IgD-negative memory B cell (primary cell): ENCODE data around the gene CTIF. TPM values are rescaled to one million over a fixed set of nuclear protein-coding genes. Genes with fewer than 3 reads are reported as not detected.

Source experiments
- H3K27ac Mint-ChIP-seq, 3 donors: one replicate each; pipeline ENCODE4 v1.8.0; 2020 to 2022; ENCODE audit warnings: mild to moderate bottlenecking in 3 of 3, mixed read lengths in 3 of 3, moderate library complexity in 1 of 3
- H3K27me3 Mint-ChIP-seq: one replicate; pipeline ENCODE4 v1.8.0; 2021; ENCODE audit warnings: mixed read lengths
- H3K36me3 Mint-ChIP-seq: one replicate; pipeline ENCODE4 v1.8.0; 2020; ENCODE audit warnings: mild to moderate bottlenecking, mixed read lengths
- H3K4me1 Mint-ChIP-seq, 3 donors: one replicate each; pipeline ENCODE4 v1.8.0; 2020 to 2022; ENCODE audit warnings: mixed read lengths in 3 of 3, mild to moderate bottlenecking in 1 of 3
- H3K4me3 Mint-ChIP-seq, 4 donors: one replicate each; pipeline ENCODE4 v1.8.0; 2020 to 2022; ENCODE audit warnings: mild to moderate bottlenecking in 4 of 4, mixed read lengths in 4 of 4, moderate library complexity in 3 of 4
- H3K9me3 Mint-ChIP-seq, 3 donors: one replicate each; pipeline ENCODE4 v1.8.0; 2020 to 2021; ENCODE audit warnings: mixed read lengths in 3 of 3, mild to moderate bottlenecking in 1 of 3
- polyA plus RNA-seq: library from polyadenylated mRNA; unstranded; fragments of 300-500 nt; fragmentation: Illumina TruSeq; gene quantifications from one replicate; pipeline ENCODE4 v1.2.3, GENCODE V29; 2021

The CTIF gene
- polyA plus RNA-seq, 1 donor from 2014 or later, result not detected

- no peaks in the 10 kb centered on the region for H3K27me3 Mint-ChIP-seq
- peaks cover 0 to 3% (median 0%) of the 10 kb centered on the region in 3 donors for H3K9me3 Mint-ChIP-seq
- no peak overlapping the region for H3K4me3 Mint-ChIP-seq
- H3K36me3 Mint-ChIP-seq, result peaks cover 1% of the 10 kb centered on the region
- H3K4me1 Mint-ChIP-seq, result peaks cover 6 to 20% (median 12%) of the 10 kb centered on the region in 3 donors
- no peak overlapping the region for H3K27ac Mint-ChIP-seq
These were observed 304.8 kb downstream of the CTIF start for GRCh38 chr18:48843596-48843995.

DNA sequence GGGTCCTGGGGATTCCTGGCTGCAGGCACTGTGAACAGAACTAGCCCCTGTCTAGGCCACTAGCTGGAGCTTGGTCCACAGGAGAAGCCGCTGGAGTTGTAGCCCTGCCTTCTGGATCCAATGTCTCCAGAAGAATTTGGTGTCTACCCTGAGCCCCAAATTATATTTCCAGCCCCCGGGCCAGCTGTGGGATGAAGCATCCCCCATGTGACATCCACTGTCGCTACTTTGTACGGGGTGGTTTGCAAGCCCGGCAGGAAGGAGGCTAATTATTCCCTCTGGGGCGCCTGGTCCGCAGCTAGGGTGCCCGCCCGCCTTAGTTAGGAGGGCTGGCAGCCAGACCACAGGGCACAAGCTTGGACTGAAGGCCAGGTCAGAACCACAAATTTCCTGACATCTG lies 305.4 kb downstream of the CTIF start:
- Mint-ChIP-seq H3K36me3 (peaks cover 1% of the 10 kb centered on the region), H3K27ac (no peak overlapping the region), H3K4me3 (peak overlapping the region in 1 of 4 donors; percentile 33), H3K27me3 (no peaks in the 10 kb centered on the region), H3K9me3 (peaks cover 0 to 3% (median 0%) of the 10 kb centered on the region in 3 donors), H3K4me1 (peaks cover 6 to 14% (median 12%) of the 10 kb centered on the region in 3 donors)

DNA sequence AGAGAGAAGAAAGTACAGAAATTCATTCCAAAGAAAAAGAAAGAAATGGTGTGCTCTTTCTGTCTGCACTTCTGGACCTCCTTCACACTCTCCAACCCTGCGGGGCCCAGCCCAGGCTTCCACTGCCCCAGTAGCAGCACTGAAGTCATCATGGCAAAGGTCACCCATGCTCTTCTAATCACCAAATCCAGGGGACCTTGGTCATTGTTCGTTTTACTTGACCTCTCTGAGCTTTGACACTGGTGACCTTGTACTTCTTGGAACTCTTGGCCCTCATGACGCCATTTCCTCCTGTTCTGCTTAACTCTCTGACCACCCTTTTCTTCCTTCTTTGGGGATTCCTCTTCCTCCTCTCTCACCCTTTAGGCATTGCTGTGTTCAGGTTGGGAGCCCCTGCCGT lies 306.3 kb downstream of the CTIF start:
- Mint-ChIP-seq H3K4me1 (peaks cover 6 to 14% (median 12%) of the 10 kb centered on the region in 3 donors), H3K4me3 (no peak overlapping the region), H3K9me3 (peaks cover 0 to 3% (median 0%) of the 10 kb centered on the region in 3 donors), H3K36me3 (peaks cover 1% of the 10 kb centered on the region), H3K27me3 (no peaks in the 10 kb centered on the region), H3K27ac (no peak overlapping the region)

DNA sequence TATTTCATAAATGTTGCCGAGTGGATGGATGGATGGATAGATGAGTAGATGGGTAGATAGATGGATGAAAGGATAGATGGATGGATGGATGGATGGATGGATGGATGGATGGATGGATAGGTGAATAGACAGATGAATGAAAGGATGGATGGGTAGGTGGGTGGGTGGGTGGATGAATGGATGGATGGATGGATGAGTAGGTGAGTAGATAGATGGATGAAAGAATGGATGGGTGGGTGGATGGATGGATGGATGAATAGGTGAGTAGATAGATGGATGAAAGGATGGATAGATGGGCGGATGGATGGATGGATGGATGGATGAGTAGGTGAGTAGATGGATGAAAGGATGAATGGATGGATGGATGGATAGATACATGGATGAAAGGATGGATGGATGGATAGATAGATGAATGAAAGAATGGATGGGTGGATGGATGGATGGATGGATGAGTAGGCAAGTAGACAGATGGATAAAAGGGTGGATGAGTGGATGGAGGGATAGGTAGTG lies 307.6 kb downstream of the CTIF start:
- H3K4me3 Mint-ChIP-seq, result no peak overlapping the region
- no peaks in the 10 kb centered on the region for H3K27me3 Mint-ChIP-seq
- H3K27ac Mint-ChIP-seq, result peak overlapping the region in 1 of 3 donors; percentile 6
- peaks cover 1% of the 10 kb centered on the region for H3K36me3 Mint-ChIP-seq
- H3K4me1 Mint-ChIP-seq, result peaks cover 6 to 14% (median 12%) of the 10 kb centered on the region in 3 donors
- H3K9me3 Mint-ChIP-seq, result peaks cover 0 to 3% (median 0%) of the 10 kb centered on the region in 3 donors

DNA sequence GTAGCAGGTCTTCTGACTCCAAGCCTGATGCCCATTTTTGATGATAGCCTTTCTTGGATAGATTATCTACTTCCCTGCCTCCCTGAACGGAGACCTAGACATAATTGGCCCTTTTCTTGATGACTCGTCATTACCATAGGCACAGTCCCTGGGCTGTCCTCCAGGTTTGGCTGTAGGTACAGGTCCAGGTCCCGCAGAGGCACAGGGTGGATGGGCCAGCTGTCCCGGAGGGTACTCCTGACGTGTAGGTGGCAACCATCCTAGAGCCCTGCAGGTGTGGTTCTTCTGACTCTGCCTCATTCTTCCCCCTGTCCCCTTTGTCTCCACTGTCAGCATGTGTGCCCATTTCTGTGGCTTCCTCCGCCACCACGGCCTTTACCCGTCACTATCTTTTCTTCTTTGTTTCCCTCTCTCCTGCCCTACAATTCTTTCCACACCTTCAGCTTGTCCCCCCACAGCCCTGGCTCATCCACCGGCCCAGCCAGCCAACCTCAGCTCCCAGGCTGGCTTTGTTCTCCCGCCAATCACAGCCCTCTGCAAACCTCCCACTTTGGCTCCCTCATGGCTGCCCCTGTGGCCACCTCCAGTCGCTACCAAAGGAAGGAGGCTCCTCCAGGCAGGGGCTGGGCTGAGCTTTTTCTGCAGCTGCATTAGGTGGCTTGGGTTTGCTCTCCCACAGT lies 309.1 kb downstream of the CTIF start:
- Mint-ChIP-seq H3K9me3 (peaks cover 0 to 3% (median 0%) of the 10 kb centered on the region in 3 donors), H3K4me3 (no peak overlapping the region), H3K36me3 (peaks cover 1% of the 10 kb centered on the region), H3K4me1 (peaks cover 0 to 6% (median 4%) of the 10 kb centered on the region in 3 donors), H3K27ac (no peak overlapping the region), H3K27me3 (no peaks in the 10 kb centered on the region)

DNA sequence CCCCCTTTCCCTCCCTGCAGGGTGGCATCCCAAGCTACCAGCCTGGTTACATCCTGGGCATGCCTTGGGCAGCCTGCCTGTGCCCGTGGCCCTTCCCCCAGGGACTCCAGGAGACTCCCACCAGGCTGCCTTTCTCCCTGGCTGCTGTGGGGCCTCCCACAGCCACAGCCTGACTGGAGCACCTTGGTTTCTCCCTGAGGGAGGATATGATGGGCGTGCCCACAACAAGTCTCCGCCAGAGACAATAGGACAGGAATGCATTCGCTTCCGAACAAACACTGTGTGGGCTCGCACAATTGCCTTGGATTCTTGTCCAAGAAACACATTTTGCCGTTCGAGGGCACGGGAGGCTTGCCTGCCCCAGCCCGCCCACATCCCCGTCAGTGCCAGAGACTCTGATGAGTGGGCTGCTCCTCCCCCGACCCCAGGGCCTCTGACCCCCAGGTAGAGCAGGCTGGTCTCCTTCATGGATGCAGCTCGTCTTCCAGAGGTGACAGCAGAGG lies 309.9 kb downstream of the CTIF start:
- Mint-ChIP-seq H3K36me3 (peaks cover 1% of the 10 kb centered on the region), H3K4me1 (peaks cover 0 to 4% (median 3%) of the 10 kb centered on the region in 3 donors), H3K27me3 (no peaks in the 10 kb centered on the region), H3K4me3 (no peak overlapping the region), H3K27ac (no peak overlapping the region), H3K9me3 (peaks cover 0 to 3% (median 0%) of the 10 kb centered on the region in 3 donors)

DNA sequence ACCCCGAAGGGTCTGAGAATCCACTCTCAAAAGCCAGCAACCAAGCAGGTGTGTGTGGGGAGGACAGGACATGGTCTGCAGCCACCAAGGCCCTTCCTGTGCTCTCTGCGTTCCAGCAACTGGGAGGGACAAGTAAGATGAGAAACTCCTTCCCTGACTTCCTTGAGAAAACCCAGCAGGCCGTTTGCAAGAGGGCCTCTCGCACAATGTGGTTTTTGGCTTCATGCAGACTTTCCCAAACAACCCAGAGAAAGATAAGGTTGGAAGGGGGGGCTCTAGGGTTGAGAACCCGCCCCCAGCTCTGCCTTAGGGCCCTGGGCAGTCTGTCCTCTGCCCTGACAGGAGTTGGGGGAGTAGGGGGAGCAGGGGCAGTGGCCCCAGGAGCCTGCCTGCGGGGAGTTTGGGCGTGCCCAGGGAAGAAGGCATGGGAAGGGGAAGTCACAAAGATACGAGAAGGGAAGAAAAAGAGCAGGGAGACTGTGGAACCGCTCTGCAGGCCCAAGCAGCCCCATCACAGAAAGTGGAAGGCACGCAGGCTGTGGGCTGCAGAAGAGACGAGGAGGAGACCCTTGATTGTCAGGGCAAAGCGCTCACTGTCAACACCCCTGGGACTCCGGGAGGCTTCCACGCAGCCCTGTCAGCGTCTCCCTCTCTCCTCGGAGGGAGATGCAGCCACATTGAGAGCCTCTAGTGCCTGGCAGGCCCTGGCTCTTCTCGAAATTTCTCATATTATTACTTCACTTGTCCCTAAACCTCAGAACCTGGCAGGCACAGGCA lies 312.2 kb downstream of the CTIF start:
- Mint-ChIP-seq H3K27ac (peak overlapping the region in 1 of 3 donors; percentile 21), H3K36me3 (peaks cover 2% of the 10 kb centered on the region), H3K4me3 (no peak overlapping the region), H3K9me3 (peaks cover 0 to 3% (median 0%) of the 10 kb centered on the region in 3 donors), H3K4me1 (peaks cover 0 to 2% (median 0%) of the 10 kb centered on the region in 3 donors), H3K27me3 (no peaks in the 10 kb centered on the region)

GRCh38 chr18:48851599-48851960 lies 312.7 kb downstream of the CTIF start:
- Mint-ChIP-seq H3K4me3 (no peak overlapping the region), H3K27ac (peak overlapping the region in 1 of 3 donors; percentile 18), H3K9me3 (peaks cover 0 to 2% (median 0%) of the 10 kb centered on the region in 3 donors), H3K27me3 (no peaks in the 10 kb centered on the region), H3K36me3 (peaks cover 2% of the 10 kb centered on the region), H3K4me1 (peaks cover 0 to 3% (median 0%) of the 10 kb centered on the region in 3 donors)

GRCh38 chr18:48852292-48852691 lies 313.5 kb downstream of the CTIF start:
- Mint-ChIP-seq H3K9me3 (no peaks in the 10 kb centered on the region), H3K36me3 (peaks cover 2% of the 10 kb centered on the region), H3K27ac (peak overlapping the region in 1 of 3 donors; percentile 46), H3K4me1 (peaks cover 0 to 3% (median 0%) of the 10 kb centered on the region in 3 donors), H3K4me3 (no peak overlapping the region), H3K27me3 (no peaks in the 10 kb centered on the region)

- no peak overlapping the region for H3K4me3 Mint-ChIP-seq
- no peaks in the 10 kb centered on the region for H3K27me3 Mint-ChIP-seq
- H3K27ac Mint-ChIP-seq, result peak overlapping the region in 1 of 3 donors; percentile 46
- H3K36me3 Mint-ChIP-seq, result peaks cover 2% of the 10 kb centered on the region
- no peaks in the 10 kb centered on the region for H3K9me3 Mint-ChIP-seq
- H3K4me1 Mint-ChIP-seq, result peaks cover 0 to 3% (median 0%) of the 10 kb centered on the region in 3 donors
These were observed 314.0 kb downstream of the CTIF start for GRCh38 chr18:48852794-48853193.

DNA sequence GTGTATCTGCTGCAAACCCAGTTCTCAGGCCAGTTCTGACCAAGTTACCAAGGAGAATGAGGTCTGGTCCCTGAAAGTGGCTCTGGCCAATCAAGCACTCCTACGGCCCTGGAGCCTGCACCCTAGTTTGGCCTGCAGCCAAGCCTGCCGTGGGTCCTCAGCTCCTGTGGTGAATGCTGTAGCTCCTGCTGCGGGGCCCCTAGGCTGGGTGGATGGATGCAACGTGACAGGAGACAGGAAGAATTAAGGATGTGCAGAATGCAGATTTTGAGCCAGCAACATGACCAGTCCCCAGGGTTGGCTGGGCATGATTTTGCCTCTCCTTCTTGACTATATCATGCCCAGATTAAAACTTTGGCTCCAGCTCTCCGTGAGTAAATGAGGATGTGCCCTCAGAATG lies 314.8 kb downstream of the CTIF start:
- H3K27me3 Mint-ChIP-seq, result no peaks in the 10 kb centered on the region
- peaks cover 0 to 3% (median 0%) of the 10 kb centered on the region in 3 donors for H3K4me1 Mint-ChIP-seq
- peak overlapping the region in 1 of 3 donors; percentile 39 for H3K27ac Mint-ChIP-seq
- H3K9me3 Mint-ChIP-seq, result no peaks in the 10 kb centered on the region
- H3K4me3 Mint-ChIP-seq, result no peak overlapping the region
- peaks cover 2% of the 10 kb centered on the region for H3K36me3 Mint-ChIP-seq

- Mint-ChIP-seq H3K36me3 (peaks cover 2% of the 10 kb centered on the region), H3K4me3 (no peak overlapping the region), H3K27ac (peak overlapping the region in 1 of 3 donors; percentile 71), H3K4me1 (peaks cover 0 to 3% (median 0%) of the 10 kb centered on the region in 3 donors), H3K9me3 (no peaks in the 10 kb centered on the region), H3K27me3 (no peaks in the 10 kb centered on the region)
These were observed 315.9 kb downstream of the CTIF start for GRCh38 chr18:48854780-48855179.

- peaks cover 2% of the 10 kb centered on the region for H3K36me3 Mint-ChIP-seq
- H3K27ac Mint-ChIP-seq, result peak overlapping the region in 1 of 3 donors; percentile 71
- H3K9me3 Mint-ChIP-seq, result no peaks in the 10 kb centered on the region
- H3K27me3 Mint-ChIP-seq, result no peaks in the 10 kb centered on the region
- peaks cover 0 to 3% (median 0%) of the 10 kb centered on the region in 3 donors for H3K4me1 Mint-ChIP-seq
- no peak overlapping the region for H3K4me3 Mint-ChIP-seq
These were observed 316.9 kb downstream of the CTIF start for GRCh38 chr18:48855422-48856377.

DNA sequence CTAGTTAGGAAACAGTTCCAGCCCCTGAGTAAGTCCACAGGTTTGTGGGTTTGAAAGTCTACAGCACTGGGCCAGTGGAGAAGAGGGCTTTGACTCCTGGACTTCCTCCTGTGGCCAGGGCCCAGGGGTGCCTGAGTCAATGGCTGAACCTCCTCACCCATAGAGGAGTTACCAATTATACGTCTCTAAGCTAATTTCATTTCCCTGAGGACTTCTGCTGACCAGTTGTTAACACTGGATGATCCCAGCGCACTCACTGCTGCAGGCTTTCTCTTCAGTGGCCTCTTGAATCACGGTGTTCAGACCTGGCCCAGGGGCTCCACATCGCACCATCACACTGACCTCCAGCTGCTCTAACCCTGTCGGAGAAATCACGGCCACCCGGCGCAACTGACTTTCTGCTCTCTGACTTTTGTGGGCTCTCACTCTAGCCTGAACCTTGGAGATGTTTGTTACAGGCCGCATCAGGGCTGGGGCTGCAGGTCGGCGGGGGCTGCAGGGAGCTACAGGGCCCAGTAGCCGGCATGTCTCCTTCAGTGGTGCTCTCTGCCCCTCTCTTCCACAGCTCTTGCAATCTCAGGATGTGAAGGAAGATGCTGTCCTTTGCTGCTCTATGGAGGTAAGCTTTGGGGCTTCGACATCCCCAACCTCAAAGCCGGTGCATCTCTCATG lies 318.3 kb downstream of the CTIF start:
- no peak overlapping the region for H3K27ac Mint-ChIP-seq
- H3K36me3 Mint-ChIP-seq, result peaks cover 2% of the 10 kb centered on the region
- no peaks in the 10 kb centered on the region for H3K9me3 Mint-ChIP-seq
- H3K4me1 Mint-ChIP-seq, result peaks cover 0 to 3% (median 0%) of the 10 kb centered on the region in 3 donors
- no peak overlapping the region for H3K4me3 Mint-ChIP-seq
- no peaks in the 10 kb centered on the region for H3K27me3 Mint-ChIP-seq
